ENCODE measurements around the gene FASTKD3. TPM values are rescaled to one million over a fixed set of nuclear protein-coding genes. Genes with fewer than 3 reads are reported as not detected.

FASTKD3 gene
- total and polyA plus RNA-seq, 2 of the 4 experiments (the other 2 are of a cell fraction) = 8.4 to 12.7 TPM

DNA sequence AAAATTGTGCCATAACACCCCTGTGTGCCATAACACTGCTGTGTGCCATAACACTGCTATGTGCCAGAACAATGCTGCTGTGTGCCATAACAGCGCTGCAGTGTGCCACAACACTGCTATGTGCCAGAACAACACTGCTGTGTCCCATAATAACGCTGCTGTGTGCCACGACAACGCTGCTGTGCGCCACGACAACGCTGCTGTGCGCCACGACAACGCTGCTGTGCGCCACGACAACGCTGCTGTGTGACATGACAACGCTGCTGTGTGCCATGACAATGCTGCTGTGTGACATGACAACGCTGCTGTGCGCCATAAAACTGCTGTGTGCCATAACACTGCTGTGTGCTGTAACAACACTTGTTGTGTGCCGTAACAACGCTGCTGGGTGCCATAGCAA, 43.8 kb downstream of the FASTKD3 start:
- POLR2A ChIA-PET (ENCODE audit: unreplicated experiment) = no interaction called here

More for the DNA sequence above, 43.8 kb downstream of the FASTKD3 start:
- H2BK20ac ChIP-seq (ENCODE audit: low read depth, low read length) = no peak overlapping the region
- H3K9me1 ChIP-seq (ENCODE audit: insufficient read depth, low read length) = no peaks in the 10 kb centered on the region
- no peak overlapping the region for H3K9ac ChIP-seq (ENCODE audit: low read depth, low read length)
- H4K8ac ChIP-seq (ENCODE audit: low read depth in 2 of 2, low read length in 2 of 2) = no peak overlapping the region
- no peaks in the 10 kb centered on the region for H3K4me1 ChIP-seq (ENCODE audit: control insufficient read depth, insufficient read depth, low read length)
- BruUV-seq (replicated peaks) = no TSS peak
- no peaks in the 10 kb centered on the region for H3K36me3 ChIP-seq (ENCODE audit: control insufficient read depth, insufficient read depth, low read length)
- no peaks in the 10 kb centered on the region for H3K9me3 ChIP-seq (ENCODE audit: control insufficient read depth, insufficient read depth, low read length)
- TF ChIP-seq MAZ (IDR thresholded peaks at IDR 0.05; ENCODE audit: borderline replicate concordance, low read depth, low read length) (no peak), MAFK (IDR thresholded peaks at IDR 0.05; ENCODE audit: low read depth, low read length) (no peak), POLR2A (IDR thresholded peaks at IDR 0.05; ENCODE audit: low read depth, low read length) (no peak), RCOR1 (IDR thresholded peaks at IDR 0.05; ENCODE audit: insufficient replicate concordance, low read length) (no peak), NFE2L2 (IDR thresholded peaks at IDR 0.05; ENCODE audit: low read depth, low read length) (no peak), RFX5 (IDR thresholded peaks at IDR 0.05; ENCODE audit: low read depth, low read length) (no peak), BHLHE40 (IDR thresholded peaks at IDR 0.05; ENCODE audit: low read depth, low read length) (no peak), CHD1 (IDR thresholded peaks at IDR 0.05; ENCODE audit: low read depth, low read length) (no peak), MXI1 (IDR thresholded peaks at IDR 0.05; ENCODE audit: borderline replicate concordance, low read depth, low read length) (no peak), SMC3 (IDR thresholded peaks at IDR 0.05; ENCODE audit: low read depth, low read length) (no peak), CEBPB (IDR thresholded peaks at IDR 0.05; ENCODE audit: low read depth, low read length) (no peak), RAD21 (IDR thresholded peaks at IDR 0.05; ENCODE audit: low read length) (no peak), FOS (IDR thresholded peaks at IDR 0.05; ENCODE audit: low read depth, low read length) (no peak)
- TF ChIP-seq, protein P1, sequence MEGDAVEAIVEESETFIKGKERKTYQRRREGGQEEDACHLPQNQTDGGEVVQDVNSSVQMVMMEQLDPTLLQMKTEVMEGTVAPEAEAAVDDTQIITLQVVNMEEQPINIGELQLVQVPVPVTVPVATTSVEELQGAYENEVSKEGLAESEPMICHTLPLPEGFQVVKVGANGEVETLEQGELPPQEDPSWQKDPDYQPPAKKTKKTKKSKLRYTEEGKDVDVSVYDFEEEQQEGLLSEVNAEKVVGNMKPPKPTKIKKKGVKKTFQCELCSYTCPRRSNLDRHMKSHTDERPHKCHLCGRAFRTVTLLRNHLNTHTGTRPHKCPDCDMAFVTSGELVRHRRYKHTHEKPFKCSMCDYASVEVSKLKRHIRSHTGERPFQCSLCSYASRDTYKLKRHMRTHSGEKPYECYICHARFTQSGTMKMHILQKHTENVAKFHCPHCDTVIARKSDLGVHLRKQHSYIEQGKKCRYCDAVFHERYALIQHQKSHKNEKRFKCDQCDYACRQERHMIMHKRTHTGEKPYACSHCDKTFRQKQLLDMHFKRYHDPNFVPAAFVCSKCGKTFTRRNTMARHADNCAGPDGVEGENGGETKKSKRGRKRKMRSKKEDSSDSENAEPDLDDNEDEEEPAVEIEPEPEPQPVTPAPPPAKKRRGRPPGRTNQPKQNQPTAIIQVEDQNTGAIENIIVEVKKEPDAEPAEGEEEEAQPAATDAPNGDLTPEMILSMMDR (conservative IDR thresholded peaks at IDR 0.05; ENCODE audit: low read depth, low read length) = no peak
- TF ChIP-seq, protein P2, sequence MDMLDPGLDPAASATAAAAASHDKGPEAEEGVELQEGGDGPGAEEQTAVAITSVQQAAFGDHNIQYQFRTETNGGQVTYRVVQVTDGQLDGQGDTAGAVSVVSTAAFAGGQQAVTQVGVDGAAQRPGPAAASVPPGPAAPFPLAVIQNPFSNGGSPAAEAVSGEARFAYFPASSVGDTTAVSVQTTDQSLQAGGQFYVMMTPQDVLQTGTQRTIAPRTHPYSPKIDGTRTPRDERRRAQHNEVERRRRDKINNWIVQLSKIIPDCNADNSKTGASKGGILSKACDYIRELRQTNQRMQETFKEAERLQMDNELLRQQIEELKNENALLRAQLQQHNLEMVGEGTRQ (IDR thresholded peaks at IDR 0.05; ENCODE audit: low read depth, low read length) = no peak
- TF ChIP-seq, protein P3, sequence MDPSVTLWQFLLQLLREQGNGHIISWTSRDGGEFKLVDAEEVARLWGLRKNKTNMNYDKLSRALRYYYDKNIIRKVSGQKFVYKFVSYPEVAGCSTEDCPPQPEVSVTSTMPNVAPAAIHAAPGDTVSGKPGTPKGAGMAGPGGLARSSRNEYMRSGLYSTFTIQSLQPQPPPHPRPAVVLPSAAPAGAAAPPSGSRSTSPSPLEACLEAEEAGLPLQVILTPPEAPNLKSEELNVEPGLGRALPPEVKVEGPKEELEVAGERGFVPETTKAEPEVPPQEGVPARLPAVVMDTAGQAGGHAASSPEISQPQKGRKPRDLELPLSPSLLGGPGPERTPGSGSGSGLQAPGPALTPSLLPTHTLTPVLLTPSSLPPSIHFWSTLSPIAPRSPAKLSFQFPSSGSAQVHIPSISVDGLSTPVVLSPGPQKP (IDR thresholded peaks at IDR 0.05; ENCODE audit: borderline replicate concordance, low read depth, low read length) = no peak
- no peak overlapping the region for H2BK5ac ChIP-seq (ENCODE audit: low read depth, low read length, poor library complexity, severe bottlenecking)
- intact Hi-C loops (cut with micrococcal nuclease) (no loop called here), in situ Hi-C loops (cut with MboI; ENCODE audit: low sequenced_read_pairs) (no loop called here), dilution Hi-C loops (cut with HindIII; ENCODE audit: low sequenced_read_pairs, unreplicated experiment) (no loop called here)
- no peak overlapping the region for H3K14ac ChIP-seq (replicated peaks; ENCODE audit: low read depth, low read length)
- H3K27me3 ChIP-seq (ENCODE audit: control insufficient read depth, insufficient read depth, low read length) = peaks cover 4% of the 10 kb centered on the region
- H4K20me1 ChIP-seq (ENCODE audit: insufficient read depth, low read length) = no peaks in the 10 kb centered on the region
- H2AK5ac ChIP-seq (ENCODE audit: low read depth, low read length) = no peak overlapping the region
- H2BK120ac ChIP-seq (ENCODE audit: low read depth, low read length) = no peak overlapping the region
- H2AK9ac ChIP-seq (replicated peaks; ENCODE audit: low read depth, low read length, poor library complexity) = no peak overlapping the region
- no peaks in the 10 kb centered on the region for H3K79me1 ChIP-seq (ENCODE audit: low read depth in 1 of 2, low read length in 2 of 2)
- DNase-seq (no peak), ATAC-seq (ENCODE audit: low read depth) (no peak)
- CTCF ChIA-PET = no interaction called here
- no peak overlapping the region for H2BK15ac ChIP-seq (ENCODE audit: low read depth, low read length)
- H4K5ac ChIP-seq (ENCODE audit: low read depth, low read length) = no peak overlapping the region
- no peak overlapping the region for H3K18ac ChIP-seq (ENCODE audit: low read depth, low read length)
- no peak overlapping the region for H3K4ac ChIP-seq (ENCODE audit: low read depth, low read length)
- no peak overlapping the region for H3K23ac ChIP-seq (ENCODE audit: low read depth, low read length)
- H3K56ac ChIP-seq (ENCODE audit: extremely low read depth, insufficient read depth, low read length) = no peak overlapping the region
- H4K91ac ChIP-seq (ENCODE audit: insufficient read depth, low read depth, low read length) = no peak overlapping the region
- H2AFZ ChIP-seq (replicated peaks; ENCODE audit: low read length, poor library complexity) = no peak overlapping the region
- no peak overlapping the region for H3K4me2 ChIP-seq (ENCODE audit: low read depth, low read length)
- no peak overlapping the region for H3K27ac ChIP-seq (ENCODE audit: insufficient read depth, low read length)
- no peak overlapping the region for H3K4me3 ChIP-seq (ENCODE audit: insufficient read depth, low read depth, low read length)
- WGBS, 2 experiments (ENCODE audit: extremely low coverage in 2 of 2, insufficient read length in 1 of 2) = 77% methylated on average over 18 of the region's 18 CpGs; no CpG with 5 or more reads in 1 of the 2 experiments

Data from IMR-90 (cell line).